Muscle of back (tissue), 11 donors: ENCODE results near the gene LRRC51. TPM values are rescaled to one million over a fixed set of nuclear protein-coding genes. Genes with fewer than 3 reads are reported as not detected.
A peak's percentile ranks its signal among the peaks of the same experiment; 100 is the strongest.

Experiments
- DNase-seq, 3 donors: peaks; one replicate each; pipeline versions ENCODE4 v3.0.0 to v3.0.0-alpha.2; 2013
- polyA plus RNA-seq, 10 donors: library from polyadenylated mRNA; unstranded; fragments of 120-200 nt; gene quantifications; one replicate each; pipeline ENCODE4 v1.2.1, GENCODE V29; 2013; ENCODE audit not compliant: insufficient read length in 10 of 10

The LRRC51 gene
- polyA plus RNA-seq, 10 donors: 4.7 to 10.4 (median 6.8) TPM

DNA sequence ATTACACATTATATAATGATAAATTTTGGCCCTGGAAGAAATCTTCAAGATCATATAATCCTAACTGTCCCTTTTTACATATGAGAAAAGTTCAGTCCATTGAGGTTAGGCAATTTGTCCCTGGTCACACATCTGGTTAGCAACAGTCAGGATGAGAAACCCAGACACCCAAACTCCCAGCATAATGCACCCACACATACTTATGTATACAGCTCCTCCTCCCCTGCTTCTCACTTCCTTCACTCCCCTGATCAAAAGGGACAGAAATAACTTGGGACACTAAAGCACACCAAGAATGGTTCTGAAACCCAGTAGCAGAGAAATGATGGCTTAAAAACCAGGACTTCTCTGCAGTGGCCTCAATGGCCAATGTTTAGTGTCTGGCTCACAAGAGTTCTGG, 11.4 kb upstream of the LRRC51 start:
- peak in 1 of 3 donors; percentile 11 for DNase-seq

DNA sequence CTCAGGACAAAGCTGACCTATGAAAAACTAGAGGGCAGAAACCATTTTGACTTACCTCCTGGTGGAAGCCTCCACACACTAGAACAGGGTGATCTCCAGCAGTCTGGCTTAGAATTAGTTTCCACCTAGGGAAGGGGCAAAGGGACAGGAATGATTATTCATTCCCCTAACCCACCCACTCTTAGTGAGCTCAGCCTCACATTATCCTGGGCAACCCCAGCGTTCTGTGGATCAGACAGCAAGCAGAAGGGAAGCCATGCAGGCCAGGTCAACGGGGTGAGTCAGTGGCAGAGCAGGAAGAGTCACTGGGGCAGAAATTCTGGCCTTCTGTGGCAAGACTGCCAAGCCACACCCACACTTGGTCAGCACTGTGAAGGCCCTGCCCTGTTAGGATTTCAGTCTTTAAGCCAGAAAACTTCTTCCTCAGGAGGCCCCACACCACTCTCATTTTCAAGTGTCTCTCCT, 10.8 kb upstream of the LRRC51 start:
- peak in 2 of 3 donors; percentile 34 to 66 for DNase-seq

DNA sequence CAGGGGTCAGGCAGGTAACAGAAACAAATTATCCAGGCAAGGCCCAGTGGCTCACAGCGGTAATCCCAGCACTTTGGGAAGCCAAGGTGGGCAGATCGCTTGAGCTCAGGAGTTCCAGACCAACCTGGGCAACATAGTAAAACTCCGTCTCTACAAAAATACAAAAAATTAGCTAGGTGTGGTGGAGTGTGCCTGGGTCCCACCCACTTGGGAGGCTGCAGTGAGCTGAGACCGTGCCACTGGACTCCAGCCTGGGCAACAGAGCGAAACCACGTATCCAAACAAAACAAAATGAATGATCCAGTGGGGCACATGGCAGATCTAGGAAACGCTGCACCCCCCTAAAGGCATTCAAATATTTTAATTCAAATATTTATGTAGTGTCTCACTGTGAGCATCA, 10.2 kb upstream of the LRRC51 start:
- no peak for DNase-seq

DNA sequence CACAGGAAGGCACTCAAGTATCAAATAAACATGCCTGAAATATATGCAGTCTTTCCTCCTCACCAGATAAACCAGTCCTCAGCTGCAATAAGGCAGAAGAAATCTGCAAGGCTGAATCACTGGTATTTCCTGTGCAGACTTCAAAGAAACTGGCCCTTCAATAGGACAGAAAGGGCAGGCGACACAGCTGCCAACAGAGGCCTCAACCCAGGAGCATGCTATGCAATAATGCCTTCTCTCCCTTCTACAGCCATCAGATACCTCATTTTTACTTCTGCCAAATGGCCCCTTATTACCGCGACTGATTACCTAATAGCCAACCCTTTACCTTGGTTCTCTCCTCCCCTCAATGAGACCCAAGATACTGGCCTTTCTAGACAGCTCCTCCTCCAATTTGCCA, 8.3 kb upstream of the LRRC51 start:
- peak in 1 of 3 donors; percentile 49 for DNase-seq

DNA sequence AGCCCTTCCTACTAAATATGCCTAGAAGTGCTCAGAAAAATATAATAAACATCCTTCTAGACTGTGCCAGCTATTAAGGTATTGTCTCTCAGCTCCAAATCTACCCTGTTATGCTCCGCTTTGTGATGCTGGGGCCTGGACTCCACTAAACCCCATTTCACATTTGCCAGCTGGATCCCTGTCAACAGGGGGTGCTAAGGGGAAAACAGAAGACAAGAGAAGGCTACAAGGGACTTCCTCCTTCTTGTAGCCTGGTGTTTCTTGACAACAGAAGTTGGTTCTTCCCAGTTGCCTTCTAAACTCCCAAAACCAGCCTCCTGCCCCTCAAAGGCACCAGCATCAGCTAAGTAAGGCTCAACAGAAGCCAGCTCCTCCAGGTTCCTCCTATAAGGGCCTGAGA, 5.5 kb upstream of the LRRC51 start:
- DNase-seq: no peak

DNA sequence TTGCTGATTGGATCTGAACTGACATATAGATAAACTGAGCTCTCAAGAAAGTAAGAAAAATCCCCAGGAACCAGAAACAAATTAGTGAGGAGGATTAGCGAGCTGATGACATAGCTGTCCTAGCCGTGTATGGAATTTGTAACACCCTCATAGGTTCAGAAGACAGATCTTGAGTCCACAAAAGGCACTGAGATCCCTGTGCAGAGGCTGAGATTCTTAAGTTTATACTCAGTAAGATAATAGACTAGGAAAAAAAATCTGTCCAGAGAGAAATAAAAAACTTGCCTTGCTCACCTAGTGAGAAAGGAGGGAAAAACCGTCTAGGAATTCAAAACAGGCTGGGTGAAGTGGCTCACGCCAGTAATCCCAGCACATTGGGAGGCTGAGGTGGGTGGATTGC, 4.9 kb upstream of the LRRC51 start:
- no peak for DNase-seq

DNA sequence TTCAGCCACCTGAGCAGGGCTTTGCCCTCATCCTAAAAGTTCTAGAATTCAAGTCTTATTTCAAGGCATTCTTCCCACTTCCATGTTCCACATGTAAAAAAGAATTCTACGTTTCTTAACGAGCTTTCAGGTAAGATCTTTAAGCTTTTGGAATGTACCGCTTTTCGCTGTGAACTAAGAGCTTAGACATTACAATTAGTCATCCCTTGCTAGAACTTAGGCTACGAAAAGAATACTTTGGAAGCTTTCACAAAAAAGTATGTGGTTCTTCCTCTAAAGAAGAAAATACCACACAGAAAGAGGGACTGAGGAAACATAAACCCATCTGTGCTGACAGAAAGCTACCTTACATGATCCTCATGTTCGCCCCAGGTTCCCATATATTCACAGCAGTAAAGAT, 2.2 kb upstream of the LRRC51 start:
- DNase-seq: no peak

DNA sequence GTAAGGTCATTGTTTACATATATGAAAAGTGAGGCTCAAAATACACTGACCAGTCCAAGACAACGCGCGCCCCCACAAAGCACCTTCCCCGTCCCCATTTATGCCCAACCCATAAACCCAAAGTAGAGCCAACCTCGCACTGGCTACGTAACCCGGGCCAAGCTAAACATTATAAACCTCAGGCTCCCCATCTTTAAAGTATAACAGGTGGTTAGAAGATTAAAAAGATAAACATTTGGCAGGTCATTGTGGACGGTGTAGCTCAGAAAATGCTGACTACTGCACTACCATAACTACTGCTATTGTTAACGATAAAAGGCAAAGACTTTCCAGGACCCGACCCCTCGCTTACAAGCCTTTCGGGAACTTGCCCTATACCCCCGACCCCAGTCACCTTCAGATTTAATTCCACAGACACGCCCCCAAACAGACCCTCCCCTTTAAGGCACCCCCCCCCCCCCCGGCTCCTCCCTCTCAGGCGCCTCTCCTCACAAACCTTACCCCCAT, 778 bp upstream of the LRRC51 start:
- no peak for DNase-seq

DNA sequence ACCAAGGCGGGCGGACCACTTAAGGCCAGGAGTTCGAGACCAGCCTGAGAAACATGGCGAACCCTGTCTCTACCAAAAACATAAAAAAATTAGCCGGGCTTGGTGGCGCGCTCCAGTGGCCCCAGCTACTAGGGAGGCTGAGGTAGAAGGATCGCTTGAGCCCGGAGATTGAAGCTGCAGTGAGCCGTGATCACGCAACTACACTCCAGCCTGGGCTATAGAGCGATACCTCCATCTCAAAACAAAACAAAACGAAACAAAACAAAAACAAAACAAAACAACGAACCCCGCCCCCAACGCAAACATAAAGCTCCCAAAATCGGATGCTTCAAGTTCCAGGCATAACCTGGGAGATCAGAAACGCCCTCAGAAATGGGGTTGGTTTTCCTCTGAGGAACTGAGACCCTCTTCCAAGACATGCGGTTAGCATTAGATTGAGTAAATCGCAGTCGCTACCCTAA, 564 bp downstream of the LRRC51 start:
- DNase-seq: no peak

DNA sequence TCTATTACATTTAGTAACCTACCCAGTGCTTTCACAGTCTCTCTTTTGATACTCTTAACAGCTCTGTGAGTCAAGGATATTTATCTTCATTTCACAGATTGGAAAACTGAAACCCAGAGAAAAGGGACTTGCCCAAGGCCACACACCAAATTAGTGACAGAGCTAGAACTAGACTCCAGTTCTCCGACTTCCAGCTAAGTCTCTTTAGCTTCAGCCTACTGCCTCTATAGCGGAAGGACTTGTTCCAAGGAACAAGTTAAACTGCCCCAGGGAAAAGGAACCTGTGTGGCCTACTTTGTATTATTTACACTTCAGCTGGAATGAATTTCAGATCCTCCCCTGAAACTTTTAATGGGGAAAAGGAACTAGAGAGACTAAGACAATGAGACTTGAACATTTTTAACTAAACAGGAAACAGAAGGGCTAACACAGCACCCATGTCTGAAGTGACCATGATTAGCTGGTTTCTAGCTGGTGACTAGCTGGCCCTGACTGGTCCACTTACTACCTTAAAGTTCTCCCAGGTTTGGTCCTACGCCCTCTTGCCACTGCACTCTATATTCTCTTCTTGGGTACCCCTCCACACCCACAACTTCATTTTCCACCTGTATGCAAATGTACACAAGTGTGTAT, 1.3 kb downstream of the LRRC51 start:
- no peak for DNase-seq

DNA sequence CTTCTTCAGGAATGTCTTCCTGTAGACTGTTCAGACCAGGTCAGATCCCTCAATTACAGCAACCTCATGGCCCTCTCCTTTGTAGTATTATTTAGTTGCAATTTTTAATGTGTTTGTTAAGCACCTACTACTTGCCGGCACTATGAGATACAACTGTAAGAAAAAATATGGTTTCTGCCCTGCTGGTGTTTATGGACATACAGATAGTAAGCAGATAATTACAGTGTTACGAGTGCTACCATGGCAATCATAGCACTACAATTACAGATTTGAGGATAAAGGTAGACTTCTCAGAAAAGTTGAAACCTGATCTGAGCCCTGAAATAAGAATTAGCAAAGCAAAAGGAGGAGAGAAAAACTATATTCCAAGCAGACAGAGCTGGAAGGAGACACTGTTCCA, 2.8 kb downstream of the LRRC51 start:
- DNase-seq: no peak

DNA sequence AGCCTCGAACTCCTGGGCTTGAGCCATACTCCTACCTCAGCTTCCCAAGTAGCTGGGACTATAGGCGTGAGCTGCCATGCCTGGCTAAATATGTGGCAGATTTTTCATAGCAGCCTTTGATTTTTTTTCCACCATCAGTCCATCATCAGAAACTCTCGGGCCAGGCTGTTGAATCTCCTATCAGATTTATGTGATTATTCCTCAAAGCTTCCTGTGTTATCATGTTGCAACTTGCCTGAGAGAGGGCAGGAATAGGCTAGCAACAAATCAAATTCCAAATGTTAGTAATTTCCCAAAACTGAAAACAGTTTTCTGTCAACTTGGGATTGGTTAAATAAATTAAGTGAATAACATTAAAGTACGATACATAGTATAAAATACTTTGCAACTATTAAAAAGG, 3.4 kb downstream of the LRRC51 start:
- no peak for DNase-seq

DNA sequence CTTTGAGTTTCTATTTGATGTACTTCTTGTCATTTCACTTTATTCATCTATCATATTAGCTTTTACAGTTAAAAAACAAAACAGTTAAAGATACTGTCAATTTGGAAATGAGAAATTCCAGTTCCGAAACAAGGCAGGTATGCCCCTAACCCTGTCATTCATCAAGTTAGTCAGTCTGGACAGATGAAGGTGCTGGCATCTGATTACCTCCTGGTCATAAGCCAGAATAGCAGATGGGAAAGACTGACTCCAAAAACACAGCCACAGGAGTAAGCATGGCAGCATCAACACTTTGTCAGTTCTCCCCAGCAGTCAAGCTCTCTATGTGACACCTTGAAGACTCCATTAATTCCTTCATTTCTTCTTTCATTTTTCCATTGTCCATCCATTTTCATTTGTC, 4.3 kb downstream of the LRRC51 start:
- no peak for DNase-seq

DNA sequence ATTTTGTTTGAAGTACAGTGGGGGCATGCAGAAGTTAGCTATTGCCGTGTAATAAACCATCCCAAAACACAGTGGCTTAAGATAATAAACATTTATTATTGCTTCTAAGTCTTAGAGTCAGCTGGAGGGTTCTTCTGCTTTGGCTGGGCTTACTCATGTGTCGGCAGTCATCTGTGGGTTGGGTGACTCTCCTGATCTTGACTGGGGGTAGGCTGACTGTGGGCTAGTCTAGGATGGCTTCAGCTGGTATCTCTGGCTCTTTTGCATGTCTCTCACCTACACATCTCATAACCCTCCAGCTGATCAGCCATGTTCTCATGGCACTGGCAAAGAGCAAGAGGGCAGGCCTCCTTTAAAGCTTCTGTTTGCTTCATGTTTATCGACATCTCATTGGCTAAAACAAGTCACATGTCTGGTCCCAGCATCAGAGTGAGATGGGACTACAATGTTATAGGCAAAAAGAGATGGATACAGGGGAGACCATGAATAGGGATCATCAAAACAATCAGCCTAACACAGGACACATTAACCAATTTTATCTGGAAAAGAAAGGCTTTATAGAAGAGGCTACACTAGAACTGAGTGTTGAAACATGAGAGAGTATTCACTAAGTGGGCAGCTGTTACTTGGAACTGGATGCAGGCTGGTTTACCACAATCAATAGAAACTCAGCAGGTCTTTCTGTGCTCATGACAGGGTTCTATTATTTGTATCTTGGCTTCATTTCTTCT, 5.1 kb downstream of the LRRC51 start:
- DNase-seq: no peak

DNA sequence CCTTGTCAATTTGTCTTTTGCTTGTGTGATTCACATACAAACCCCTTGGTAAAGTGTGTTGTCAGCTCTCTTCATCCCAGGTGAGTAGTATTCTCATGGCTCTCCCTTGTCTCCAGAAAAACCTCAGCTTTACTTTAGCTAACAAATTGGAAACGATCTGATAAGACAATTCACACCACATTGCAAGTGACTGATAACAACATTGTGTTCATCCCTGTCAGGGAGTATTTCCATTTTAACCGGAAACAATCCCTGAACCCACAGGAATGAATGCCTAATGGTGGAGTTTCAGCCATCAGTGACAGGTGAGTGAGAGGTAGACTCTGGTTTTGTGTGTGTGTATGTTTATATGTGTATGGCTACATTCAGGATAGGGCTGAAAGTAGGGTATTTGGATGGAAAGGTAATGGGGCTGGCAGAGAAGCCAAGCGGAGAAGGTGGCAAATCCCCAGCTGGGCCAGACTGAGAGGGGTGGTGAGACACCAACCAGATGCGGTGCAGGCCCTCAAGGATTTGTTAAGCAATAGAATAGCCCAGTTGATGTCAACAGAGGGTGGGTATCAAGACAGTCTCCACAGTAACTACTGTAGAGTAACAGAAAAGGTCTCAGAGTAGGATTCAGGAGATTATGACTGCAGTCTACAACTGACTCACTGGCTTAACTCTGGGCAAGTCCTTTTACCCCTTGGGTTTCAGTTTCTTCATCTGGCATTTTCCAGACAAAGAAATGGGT, 7.6 kb downstream of the LRRC51 start:
- no peak for DNase-seq

DNA sequence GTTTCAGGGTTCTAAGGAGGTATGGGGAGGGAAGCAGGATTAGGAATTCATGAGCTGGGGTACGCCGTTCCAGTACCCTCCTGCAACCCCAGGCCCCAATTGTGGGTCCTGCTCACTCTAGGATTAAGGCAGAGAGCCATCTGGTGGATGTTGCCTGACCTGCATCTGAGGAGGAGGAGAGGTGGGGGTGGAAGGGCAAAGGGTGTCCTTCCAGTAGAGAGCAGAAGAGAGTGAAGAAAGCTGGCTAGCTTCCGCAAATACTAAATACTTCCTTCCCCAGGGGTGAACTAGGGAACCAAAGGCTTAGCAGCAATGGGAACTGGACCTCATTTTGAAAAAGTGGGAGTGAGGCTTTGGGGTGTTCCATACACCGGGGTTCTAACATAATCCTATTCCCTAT, 10.6 kb downstream of the LRRC51 start:
- DNase-seq: peak in 2 of 3 donors; percentile 73 to 83

DNA sequence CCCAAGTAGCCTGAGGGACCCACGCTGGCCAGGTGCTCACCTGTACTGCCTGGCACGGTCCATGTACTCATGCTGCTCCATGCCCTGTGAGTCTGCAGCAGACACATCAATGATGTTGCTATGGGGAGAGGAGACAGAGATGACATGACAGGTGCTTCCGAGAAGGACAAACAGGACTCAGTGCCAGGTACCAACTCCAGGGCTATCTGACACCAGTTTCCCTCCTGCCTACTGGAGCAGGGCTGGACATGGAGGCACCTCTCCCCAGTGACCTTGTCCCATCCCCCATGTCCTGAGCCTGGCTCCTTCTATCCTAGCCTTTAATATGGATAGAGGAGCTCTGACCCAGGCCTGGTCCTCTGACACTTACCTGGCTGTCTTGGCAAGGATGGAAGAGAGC, 18.1 kb downstream of the LRRC51 start:
- no peak for DNase-seq

DNA sequence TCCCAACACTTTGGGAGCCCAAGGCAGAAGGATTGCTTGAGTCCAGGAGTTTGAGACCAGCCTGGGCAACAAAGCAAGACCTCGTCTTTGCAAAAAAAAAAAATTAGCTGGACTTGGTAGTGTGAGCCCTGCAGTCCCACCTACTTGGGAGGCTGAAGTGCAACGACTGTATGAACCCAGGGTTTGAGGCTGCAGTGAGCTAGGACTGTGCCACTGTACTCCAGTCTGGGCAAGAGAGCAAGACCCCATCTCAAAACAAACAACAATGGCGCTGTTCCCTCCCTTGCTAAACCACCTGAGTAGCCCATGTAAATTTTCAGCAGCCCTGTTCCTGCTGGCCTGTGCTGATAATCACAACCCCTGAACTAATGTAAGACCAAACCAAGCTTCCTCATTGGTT, 19.4 kb downstream of the LRRC51 start:
- no peak for DNase-seq

DNA sequence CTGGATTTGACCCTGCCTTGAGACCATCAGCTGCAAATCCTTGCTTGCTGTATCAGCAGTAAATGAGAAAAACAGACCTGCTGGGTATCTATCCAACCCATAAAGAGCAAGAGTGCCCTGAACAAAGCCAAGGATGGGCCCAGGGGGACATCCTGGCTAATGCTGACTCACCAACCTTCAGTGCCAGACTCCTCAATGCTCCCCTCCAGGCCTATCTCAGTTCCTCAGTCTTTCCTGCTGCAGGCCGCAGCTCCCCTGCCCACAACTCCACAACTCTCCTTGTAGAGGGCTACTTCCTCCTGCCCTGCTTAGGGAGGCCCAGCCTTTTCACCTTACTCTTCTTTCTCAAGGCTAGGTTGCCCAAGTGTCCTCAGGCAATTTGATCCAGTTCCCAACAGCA, 19.8 kb downstream of the LRRC51 start:
- DNase-seq: no peak

DNA sequence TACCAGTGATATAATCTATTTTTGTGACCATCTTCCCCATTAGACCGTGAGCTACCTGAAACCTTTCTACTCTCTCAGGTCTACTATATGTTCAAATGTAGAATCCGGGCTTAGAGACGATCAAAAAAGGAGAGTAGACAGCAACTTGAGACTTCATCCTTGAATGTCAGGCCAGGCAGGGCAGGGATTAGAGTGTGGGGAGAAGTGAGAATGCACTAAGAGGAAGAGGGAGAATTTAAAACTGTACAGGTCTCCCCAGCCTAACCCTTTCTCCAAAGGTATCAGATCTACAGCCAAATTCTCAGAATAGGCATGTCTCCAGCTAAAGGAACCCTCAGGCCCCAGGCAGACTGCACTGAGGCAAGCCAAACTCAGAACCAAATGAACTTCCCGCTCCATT, 21.5 kb downstream of the LRRC51 start:
- DNase-seq: no peak

DNA sequence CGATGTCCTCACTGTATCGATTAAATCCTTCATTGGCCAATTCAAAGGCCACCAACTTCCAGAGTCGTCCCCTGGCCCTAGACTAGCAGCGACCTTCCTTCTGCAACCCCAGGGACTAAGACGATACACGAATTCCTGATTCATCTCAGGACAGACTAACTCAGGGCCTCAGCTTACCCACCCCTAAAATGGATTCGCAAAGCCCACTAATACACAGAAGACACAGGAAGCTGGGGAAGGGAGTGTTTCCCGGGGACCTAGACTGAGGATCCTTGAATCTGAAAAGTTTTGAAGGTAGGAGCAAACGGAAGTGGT, 21.9 kb downstream of the LRRC51 start:
- DNase-seq: no peak

DNA sequence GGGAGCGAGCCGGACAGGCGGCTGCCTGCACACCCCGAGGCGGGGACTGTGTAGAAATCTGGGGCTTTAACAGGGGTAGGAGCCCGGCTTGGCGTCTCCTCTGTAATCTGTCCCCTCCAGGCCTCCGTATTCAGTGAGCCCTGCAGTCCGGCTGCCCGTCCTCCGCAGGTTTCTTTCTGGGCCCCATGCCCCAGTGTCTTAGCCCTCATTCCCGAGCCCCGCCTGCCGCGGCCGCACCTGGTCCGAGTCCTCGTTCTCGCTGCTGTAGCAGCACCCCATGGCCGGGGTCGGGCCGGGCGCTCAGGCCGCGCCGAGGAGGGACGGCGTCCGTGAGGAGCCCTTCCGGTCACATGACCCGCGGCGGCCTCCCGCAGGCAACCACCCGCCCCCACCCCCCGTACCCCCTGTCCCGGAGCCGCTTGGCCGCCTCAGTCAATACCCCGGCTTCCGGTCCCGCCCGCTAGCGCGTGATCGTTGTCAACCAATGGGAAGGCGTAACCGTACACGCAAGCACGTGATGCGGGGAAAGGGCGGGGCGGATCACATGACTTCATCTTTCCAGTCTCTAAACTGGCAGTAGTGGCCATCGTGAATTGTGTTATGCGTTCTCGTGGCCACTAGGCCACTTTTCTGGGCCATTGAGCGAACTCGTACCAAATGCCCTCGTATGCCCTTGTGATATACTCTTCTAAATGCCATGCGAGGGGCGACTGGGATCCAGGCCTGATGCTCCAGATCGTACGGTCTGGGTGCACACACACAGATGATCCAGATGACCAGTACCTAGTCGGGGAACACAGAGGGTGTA, 22.5 kb downstream of the LRRC51 start, which contains the start of gene LAMTOR1:
LAMTOR1 (minus strand) TSS at position 352 of the 808 bp plus-strand sequence; CDS start at position 279, 73 bp downstream.
- DNase-seq: peak; percentile 99
